ENCODE results near the gene TSPAN10. TPM values are rescaled to one million over a fixed set of nuclear protein-coding genes. Genes with fewer than 3 reads are reported as not detected.

The TSPAN10 gene
- polyA plus RNA-seq, 4 donors = 1.9 to 7.7 (median 2.8) TPM

GRCh38 chr17:81631482-81631881, 5.5 kb upstream of the TSPAN10 start:
- DNase-seq (ENCODE audit: low read depth in 4 of 4, low spot score in 2 of 4) = no peak

- no peak for DNase-seq (ENCODE audit: low read depth in 4 of 4, low spot score in 2 of 4)
Observed at GRCh38 chr17:81635431-81635830, 1.6 kb upstream of the TSPAN10 start.

- DNase-seq (ENCODE audit: low read depth in 4 of 4, low spot score in 2 of 4) = no peak
Observed at GRCh38 chr17:81635973-81636504, 957 bp upstream of the TSPAN10 start.

- DNase-seq (ENCODE audit: low read depth in 4 of 4, low spot score in 2 of 4) = no peak
Observed at GRCh38 chr17:81638683-81639082, 1.7 kb downstream of the TSPAN10 start.

GRCh38 chr17:81640011-81640410, 3.0 kb downstream of the TSPAN10 start:
- no peak for DNase-seq (ENCODE audit: low read depth in 4 of 4, low spot score in 2 of 4)

GRCh38 chr17:81641825-81642489, 5.0 kb downstream of the TSPAN10 start:
- no peak for DNase-seq (ENCODE audit: low read depth in 4 of 4, low spot score in 2 of 4)

- no peak for DNase-seq (ENCODE audit: low read depth in 4 of 4, low spot score in 2 of 4)
Observed at GRCh38 chr17:81644496-81644895, 7.5 kb downstream of the TSPAN10 start.

- no peak for DNase-seq (ENCODE audit: low read depth in 4 of 4, low spot score in 2 of 4)
Observed at GRCh38 chr17:81644976-81645952, 8.3 kb downstream of the TSPAN10 start.

GRCh38 chr17:81646869-81647600, 10.0 kb downstream of the TSPAN10 start:
- DNase-seq (ENCODE audit: low read depth in 4 of 4, low spot score in 2 of 4) = no peak

- DNase-seq (ENCODE audit: low read depth in 4 of 4, low spot score in 2 of 4) = no peak
Observed at GRCh38 chr17:81647640-81648012, 10.6 kb downstream of the TSPAN10 start.

- DNase-seq (ENCODE audit: low read depth in 4 of 4, low spot score in 2 of 4) = no peak
Observed at GRCh38 chr17:81648013-81648706, 11.2 kb downstream of the TSPAN10 start.

- no peak for DNase-seq (ENCODE audit: low read depth in 4 of 4, low spot score in 2 of 4)
Observed at GRCh38 chr17:81648707-81649085, 11.7 kb downstream of the TSPAN10 start.

- DNase-seq (ENCODE audit: low read depth in 4 of 4, low spot score in 2 of 4) = no peak
Observed at GRCh38 chr17:81650951-81651350, 14.0 kb downstream of the TSPAN10 start.

GRCh38 chr17:81651692-81652091, 14.7 kb downstream of the TSPAN10 start:
- DNase-seq (ENCODE audit: low read depth in 4 of 4, low spot score in 2 of 4) = no peak

GRCh38 chr17:81652906-81653771, 16.1 kb downstream of the TSPAN10 start:
- no peak for DNase-seq (ENCODE audit: low read depth in 4 of 4, low spot score in 2 of 4)

GRCh38 chr17:81655378-81656117, 18.6 kb downstream of the TSPAN10 start:
- DNase-seq (ENCODE audit: low read depth in 4 of 4, low spot score in 2 of 4) = no peak

- DNase-seq (ENCODE audit: low read depth in 4 of 4, low spot score in 2 of 4) = no peak
Observed at GRCh38 chr17:81656118-81656743, 19.2 kb downstream of the TSPAN10 start, which contains the start of gene PDE6G. TSS of gene PDE6G (minus strand) at chr17:81656542. CDS start at chr17:81653305, 3,237 bp downstream.

GRCh38 chr17:81656835-81657234, 19.8 kb downstream of the TSPAN10 start:
- no peak for DNase-seq (ENCODE audit: low read depth in 4 of 4, low spot score in 2 of 4)
